Stimulated activated CD4-positive, alpha-beta T cell treated with anti-CD3 and anti-CD28 coated beads, Interleukin-2, amount 100 ng/mL, for 48 hours (primary cell): ENCODE data around the gene ZC2HC1C.
A peak's percentile ranks its signal among the peaks of the same experiment; 100 is the strongest.

Experiments used
- DNase-seq, 2 donors: peaks; one replicate each; pipeline ENCODE4 v3.0.0-alpha.2; 2020

ZC2HC1C gene, protein sequence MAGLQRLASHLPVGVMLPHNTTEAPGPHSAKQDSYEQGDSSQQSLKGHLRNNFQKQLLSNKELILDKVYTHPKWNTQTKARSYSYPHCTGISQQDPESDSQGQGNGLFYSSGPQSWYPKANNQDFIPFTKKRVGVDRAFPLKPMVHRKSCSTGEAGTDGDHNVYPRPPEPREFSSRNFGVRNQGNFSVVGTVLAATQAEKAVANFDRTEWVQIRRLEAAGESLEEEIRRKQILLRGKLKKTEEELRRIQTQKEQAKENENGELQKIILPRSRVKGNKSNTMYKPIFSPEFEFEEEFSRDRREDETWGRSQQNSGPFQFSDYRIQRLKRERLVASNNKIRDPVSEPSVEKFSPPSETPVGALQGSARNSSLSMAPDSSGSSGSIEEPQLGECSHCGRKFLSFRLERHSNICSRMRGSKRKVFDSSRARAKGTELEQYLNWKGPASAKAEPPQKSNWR

DNA sequence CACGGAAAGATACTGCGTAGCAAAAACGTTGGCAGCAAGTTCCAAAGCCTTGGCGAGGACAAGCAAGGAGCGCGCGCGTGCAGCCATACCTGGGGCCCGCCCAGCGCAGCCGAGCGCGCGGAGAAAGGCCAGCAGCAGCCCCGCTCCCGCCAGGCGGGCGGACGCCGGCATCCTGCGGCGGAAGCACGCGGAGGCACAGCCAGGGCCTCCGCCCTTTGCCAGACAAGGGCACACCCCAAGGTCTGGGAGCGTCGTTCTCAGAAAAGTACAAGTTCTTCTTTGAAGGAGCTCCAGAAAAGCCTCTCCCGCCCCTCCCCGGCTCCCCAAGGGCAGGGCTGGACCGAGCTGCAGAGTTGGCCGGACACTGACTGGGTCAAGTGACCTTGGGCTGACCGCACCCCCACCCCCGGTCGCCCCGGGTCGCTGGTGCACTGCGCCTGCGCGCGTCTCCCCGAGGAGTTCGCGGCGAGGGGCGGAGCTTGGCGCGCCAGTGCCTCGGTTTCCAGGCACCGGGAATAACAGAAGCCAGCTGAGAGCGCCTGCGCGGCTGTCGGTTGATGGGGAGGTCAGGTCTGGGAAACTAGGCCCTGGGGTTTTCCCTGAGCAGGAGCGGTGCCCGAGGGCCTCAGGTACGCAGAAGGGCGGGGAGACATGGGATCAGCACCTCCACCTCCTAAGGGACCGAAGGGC is at the start of gene ZC2HC1C:
TSS of gene ZC2HC1C (plus strand) at position 521 of the 690 bp plus-strand sequence. CDS start 933 bp downstream, outside the sequence.
- DNase-seq = peak; percentile 64 to 73

DNA sequence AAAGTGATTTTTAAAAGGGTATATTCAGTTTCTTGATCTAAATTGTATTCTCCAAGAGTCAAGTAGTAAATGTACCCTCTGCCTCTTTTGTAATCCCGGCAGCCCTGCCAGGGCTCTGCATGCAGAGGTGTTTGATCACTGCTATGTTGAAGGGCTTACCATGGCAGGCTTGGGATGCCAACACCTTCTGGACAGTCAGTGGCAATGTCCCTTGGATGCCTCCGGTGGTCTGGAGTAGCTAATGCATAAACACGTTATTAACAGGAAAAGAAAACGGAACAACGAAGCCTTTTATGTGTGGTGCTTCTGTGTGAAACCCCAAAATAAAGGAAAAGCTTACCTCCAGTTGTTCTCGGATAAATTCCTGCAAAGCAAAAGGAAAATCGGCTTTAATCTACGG is 46.8 kb upstream of the ZC2HC1C start:
- DNase-seq = no peak

DNA sequence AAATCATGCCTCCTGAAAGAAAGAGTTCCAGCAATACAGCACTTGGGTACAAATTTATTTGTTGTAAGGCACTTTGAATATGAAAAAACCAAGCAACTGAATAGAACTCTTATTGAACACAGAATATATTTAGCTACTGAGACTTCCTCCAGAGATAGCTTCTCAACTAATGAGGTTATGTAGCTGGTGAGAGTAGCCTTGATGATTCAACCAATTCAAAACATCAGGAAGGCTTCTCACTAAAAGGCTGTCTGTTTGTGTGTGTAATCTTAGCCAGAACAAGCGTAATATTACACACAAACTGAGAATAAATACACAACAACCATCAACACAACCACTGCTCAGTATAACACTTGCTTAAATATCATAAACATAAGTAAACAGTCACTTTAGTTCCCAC is 46.3 kb upstream of the ZC2HC1C start:
- DNase-seq = no peak

DNA sequence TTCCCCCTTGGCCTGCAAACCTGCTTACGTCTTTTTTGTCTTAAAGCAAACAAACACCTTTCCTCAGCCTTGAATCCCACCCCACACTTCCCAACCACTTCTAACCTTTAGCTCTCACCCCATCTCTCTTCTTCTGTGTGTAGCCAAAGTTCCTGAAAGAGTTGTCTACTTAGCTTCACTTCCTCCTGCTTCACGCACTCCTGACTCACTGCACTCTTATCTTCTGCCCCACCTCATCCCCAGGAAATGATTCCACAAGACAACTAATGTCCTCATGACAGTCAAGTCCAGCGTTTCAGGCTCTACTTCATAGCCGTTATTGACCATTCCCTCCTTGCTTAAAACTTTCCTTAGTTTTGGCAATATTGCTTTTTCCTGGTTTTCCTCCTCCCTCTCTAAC is 44.4 kb upstream of the ZC2HC1C start:
- DNase-seq = no peak

DNA sequence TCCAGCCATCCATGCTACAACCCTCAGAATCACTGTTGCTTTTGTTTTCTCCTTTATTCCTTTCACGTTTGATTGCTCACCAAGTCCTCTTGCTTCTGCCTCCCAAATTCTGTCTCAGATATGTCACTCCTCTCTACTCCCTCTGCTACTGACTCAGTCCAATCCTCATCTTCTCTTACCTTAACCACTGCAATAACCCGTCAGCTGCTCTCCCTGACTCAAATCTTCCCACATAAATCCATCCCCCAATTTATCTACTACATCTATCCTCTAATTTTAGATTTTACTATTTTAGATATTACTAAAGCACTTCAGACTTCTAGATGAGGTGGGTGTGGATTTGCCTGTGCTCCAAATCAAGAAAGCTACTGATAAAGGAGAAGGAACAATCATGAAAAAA is 43.6 kb upstream of the ZC2HC1C start:
- no peak for DNase-seq

DNA sequence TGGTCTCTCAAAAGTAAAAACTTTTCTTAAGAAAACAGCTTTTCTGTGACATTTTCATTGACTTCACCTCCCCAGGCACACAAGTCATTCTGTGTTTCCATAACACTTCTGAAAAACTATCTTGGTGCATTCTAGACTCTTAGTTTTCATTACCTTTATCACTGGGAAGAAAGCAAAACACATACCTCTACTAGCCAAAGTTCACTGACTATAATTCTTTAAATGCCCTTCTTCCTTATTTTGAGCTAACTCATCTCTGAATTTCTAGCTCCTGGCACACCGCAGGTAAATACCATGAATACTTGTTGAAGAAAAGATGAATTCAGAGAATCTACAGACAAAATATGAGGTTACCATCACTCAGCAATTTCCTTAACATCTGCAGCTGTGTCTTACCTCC is 39.3 kb upstream of the ZC2HC1C start:
- DNase-seq = no peak

DNA sequence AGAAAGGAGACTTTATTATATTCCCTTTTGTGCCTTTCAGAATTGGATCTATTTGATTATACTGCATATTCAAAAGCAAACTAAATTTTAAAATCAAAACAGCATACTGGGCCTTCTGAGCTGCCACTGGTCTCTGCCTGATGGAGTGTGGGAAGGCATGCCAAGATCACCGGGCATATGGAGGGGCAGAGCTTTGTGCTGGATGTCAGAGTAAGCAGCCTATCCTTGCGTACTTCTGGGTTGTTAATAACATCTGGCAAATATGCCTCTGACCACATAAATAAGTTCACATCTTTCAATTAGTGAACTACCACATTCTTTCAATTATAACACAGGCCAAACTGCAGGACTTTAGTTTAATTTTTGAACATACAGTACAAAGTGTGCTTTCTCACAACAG is 36.5 kb upstream of the ZC2HC1C start:
- DNase-seq = no peak

DNA sequence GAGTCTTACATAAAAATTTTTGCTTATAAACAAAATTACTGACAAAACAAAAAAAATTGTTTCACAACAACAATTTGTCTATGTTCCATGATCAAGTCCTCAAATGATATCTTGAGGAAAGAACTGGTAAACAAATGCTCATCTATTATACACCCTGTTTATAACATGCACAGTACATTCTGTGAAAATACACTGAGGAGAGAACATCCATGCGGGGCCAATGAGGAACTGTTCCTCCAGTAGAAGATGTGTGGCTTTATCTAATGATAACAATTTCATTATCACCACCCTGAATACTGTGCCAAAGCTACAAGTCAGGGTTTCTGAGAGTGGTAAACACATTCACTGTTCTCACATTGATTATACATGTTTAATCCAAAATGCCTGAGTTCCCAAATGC is 28.9 kb upstream of the ZC2HC1C start:
- no peak for DNase-seq

DNA sequence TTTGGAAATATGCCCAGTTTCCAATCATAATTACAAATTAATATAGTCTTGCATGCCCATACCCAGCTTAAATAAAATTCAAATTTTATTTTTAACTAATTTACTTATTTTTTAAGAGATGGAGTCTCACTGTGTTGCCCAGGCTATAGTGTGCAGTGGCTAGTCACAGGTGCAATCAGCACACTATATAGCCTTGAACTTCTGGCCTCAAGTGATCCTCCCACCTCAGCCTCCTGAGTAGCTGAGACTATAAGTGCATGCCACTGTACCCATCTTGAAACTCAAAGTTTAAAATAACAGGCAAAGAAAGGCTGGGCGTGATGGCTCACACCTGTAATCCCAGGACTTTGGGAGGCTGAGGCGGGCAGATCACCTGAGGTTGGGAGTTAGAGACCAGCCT is 28.5 kb upstream of the ZC2HC1C start:
- DNase-seq = no peak

DNA sequence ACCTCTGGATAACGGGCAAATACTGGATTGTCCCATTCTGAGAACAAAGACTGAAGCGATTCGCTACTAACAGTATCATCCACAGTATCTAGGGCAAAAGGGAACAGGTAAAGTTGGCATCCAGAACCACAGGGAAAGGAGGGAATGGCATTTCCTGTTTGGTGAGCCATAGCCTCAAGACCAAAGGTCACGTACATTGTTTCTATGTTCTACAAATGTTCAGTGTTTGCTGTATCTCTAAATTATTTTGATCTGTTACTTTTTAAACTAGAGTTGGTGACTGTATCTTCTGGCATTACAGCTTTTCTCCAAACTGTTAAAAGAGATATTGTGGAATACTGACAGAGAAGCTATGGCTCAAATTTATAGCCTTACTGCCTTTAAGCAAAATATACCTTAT is 27.8 kb upstream of the ZC2HC1C start:
- no peak for DNase-seq

DNA sequence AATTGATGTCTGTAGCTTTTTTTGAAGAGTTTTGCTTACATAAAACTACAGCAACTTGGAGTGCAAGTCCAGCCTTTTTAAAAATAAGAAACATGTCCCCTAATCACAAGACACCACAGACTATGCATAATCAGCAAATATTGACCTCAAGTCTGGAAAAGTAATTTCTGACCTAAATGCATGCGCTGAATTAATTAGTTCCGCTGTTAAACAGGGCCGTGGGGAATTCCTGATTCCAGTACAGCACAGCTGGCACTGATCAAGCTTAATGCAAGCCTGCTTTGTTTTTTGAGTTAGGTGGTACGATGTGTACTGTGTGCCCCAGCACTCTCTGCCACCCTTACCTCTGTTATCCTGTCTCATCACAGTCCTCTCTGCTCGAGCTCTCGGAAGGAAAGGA is 27.4 kb upstream of the ZC2HC1C start:
- no peak for DNase-seq

DNA sequence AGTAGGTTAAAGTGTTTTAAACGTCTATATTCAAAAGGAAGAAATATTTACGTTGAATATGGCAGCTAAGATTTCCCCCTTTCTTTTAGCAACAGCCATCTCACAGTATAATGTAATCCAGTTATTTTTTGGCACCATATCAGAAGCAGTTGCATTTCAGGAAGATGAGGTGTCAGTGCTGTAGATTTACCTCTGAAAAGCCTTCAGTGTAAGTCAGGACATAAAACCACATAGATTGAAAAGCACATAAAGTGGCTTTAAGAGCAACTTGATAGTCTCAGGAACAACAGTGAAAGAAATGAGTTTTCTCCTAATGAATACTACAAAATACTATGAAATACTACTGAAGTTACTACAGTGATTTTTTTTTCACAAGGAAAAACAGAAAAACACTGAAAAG is 25.1 kb upstream of the ZC2HC1C start:
- DNase-seq = no peak

DNA sequence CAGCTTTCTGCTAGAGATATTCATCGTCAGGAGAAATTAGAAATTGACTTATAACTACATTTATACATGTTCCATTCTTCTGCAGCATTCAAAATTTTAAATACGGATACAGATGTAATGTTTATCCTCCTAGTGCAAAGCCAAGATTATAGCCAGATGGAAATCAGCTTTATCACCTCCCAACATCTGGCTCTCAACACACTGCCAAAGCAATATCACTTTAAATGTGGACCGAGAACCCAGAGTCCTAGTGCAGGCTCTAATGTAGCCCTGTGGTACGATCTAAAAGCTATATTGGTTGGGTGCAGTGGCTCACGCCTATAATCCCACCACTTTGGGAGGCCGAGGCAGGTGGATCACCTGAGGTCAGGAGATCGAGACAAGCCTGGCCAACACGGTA is 24.7 kb upstream of the ZC2HC1C start:
- DNase-seq = no peak

DNA sequence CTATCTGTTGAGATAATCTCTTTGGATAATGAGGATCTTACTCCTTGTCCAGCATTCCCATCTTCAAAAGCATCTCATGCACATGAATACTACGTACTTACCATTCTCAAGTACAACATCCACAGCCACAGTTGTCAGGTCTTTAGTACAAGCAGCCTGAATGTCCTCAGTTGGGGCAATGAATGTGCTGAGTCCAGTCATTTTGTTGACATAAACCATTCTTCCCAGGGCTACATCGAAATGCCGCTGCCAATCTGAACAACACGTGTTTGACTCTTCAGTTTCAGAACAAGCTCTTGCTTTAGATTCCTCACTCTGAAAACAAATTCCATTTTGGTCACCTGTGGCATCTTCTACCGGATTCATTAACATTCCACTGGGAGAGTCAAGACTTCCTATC is 23.2 kb upstream of the ZC2HC1C start:
- no peak for DNase-seq

DNA sequence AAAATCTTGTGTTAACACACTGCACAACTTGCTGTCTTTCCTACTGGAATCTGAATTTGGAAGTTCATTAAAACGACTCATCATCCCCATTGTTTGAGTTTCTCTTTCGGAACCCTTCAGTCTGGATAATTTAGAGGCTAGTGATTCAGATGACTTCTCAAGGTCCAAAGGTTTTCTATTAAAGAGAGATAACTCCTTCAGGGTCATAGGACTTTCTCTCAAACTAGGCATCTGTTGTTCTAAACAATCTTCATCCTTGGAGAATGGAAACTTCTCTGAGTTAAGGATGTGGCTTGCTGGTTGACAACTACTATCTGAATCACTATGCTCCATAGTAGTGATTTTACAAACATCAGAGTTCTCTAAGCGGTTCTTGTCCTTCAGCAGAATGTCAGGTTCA is 22.5 kb upstream of the ZC2HC1C start:
- no peak for DNase-seq

DNA sequence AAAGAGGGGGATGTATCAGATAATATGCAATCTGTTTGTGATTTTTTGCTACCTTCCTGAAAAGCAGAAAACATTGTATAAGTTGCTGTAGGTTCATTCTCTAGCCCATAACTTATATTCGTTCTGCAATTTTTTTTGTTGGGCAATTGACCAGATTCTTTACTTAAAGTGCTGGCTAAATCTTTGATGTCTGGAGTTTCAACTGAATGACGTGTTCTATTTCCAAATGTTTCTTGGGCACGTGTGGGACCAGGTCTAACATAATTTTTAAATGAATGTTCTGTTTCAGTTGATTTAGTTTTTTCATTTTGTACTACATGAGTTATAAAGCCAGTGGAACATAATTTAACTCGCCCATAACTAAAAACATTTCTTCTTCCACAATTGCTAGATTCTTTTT is 21.9 kb upstream of the ZC2HC1C start:
- no peak for DNase-seq

DNA sequence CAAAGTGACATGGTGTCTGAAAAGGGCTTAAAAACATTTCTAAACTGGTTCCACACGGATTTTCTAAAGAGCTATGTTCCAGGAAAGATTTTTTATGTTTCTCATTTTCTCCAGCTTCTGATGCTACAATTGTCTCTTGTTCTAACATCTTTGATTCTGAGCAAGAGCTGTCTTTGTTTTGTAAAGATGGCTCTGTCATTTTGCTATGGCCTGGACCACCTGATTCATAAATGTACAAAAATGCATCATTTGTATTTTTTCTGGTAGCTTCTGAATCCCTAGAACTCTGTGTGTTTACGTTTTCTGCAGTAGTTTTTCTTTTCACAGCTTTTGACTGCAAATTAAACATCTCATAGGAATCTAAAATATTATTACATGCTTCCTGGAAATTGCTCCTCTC is 21.3 kb upstream of the ZC2HC1C start:
- DNase-seq = no peak

DNA sequence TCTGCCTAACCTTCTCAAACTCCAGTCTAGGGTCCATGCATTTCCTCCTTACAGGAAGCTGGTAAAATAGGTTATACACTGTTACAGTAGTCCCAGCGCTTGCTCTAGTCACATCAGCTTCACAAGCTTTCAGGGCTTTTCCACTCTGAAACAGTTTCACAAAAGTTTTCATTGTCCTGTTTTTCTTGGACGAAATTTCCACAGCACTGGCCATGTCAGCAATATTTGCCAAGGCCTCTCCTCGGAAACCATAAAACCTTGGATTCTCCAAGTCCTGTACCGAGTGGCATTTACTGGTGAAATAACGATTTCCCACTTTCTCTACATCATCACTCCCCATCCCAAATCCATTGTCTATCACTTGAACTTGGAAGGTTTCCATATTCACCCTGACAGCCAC is 20.3 kb upstream of the ZC2HC1C start:
- no peak for DNase-seq

DNA sequence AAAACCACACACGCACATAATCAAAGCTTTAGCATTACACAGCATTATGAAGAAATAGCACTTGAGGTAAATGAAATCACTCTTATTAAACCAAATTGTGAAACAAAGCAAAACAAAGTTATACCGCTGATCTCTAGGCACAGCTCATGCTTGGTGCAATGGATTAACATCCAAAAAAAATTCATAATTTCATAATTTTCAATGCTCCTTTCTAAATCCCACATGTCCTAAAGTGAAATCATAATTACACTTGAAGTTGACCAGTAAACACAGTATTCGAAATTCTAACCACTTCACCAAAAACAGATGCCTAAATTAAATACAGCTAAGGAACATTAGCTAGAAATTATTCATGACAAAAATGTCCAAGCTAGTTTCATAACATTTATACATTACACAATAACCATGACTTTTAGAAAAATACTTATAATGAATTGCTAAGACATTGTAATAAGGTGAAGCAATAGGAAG is 19.7 kb upstream of the ZC2HC1C start:
- DNase-seq = no peak

DNA sequence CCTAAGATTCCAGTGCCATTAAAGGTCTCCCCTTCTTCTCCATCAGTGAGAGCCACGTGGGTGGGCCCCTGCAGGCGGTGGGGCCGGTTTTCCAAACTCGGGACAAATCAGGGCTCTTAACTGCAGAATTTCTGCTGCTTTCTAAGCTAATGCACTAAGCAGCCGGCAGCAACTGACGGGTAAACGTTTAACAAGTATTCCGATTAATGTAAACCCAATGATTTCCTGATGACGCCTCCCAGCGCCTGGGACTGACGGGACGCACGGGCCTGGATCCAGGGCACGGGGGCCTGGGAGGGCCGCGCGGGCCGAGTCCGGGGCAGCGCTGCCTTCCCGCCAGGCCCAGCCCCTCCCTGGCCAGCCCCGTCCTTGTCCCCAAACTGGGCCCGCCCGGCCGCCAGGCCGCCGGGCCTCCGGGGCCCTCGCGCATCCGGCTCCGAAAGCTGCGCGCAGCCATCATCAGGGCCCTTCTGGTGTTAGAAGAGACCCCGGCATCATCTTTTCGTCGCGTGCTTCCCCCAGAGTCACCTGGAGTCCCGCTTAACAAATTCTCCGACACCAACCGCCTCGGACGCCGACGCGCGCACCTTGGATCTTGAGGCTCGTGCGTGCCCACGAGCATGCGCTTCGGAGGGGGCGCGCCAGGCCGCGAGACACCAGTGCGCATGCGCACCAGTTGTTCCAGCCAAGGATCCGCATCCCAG is 18.4 kb upstream of the ZC2HC1C start, which contains the start of gene MLH3:
TSS of gene MLH3 (minus strand) at position 616 of the 704 bp plus-strand sequence. CDS start 1,812 bp downstream, outside the sequence.
- DNase-seq = peak; percentile 70 to 73

DNA sequence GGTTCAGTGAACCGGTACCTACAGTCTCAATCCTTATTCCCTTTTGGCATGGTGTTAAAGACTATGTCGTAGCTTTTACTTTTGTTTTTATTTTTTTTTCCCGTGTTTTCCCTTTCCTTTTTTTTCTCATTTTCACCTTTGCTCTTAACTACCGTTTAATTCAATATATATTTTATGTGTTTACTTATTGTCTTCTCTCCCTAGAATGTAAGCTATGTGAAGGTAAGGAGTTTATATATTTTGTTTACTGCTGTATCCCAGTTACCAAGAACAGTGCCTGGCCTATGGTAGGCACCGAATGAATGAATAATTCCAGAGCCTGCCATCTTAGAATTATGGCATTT is 17.9 kb upstream of the ZC2HC1C start:
- no peak for DNase-seq

DNA sequence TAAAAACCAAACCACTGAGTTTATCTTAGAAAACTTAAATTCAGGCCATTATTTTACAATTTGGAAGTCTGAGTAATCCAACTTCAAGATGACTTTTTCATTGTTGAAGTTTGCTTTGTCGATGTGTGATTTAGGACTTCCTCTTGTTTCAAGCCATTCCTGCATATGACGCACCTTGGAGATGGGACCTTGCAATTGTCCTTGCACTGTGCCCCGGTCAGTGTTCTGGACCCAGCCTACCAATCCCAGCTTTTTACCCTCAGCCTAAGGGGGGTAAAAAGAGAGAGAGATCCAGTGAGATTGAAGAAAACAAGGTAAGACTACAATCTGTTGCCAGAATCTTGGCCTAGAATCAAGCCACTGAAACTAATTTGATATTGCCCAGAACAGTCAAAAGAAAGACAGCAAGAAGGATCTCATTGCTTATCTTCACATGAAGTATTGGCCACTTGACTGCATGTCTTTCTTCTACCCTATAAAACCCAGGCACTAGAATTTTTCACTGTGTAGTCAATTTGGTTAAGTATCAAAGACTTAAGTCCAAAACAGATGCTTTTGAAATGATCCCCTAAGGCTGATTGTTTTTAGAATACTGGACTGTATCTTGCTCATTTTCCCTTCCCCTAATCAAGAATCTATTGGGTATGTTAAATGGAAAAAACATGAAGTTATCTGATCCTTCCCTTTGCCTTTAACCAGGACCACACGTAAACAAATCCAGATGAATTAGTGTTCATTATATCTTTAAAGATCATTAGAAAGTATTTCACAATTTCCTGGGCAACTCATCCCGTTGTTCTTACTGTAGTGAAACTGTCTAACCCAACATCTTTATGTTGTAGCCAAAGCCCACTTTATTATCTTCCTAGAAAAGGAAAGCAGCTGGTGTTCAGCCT is 15.8 kb upstream of the ZC2HC1C start:
- DNase-seq = no peak

DNA sequence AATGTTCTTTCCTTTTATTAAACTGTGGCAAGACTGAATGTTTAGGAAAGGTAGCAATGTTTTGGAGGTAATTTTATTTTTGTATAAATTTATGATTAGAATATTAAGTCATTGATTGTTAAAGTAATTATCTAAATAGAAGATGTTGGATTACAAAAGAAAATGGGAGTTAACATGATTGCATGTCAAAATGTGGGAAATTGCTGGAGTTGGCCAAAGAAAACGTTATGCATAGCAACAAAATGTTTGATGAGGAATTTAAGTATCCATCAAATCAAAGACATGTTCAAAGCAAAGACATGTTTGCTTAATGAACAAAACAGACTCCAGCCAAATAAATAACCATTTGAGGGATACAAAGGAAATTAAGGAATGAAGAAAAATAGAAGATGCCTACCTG is 15.0 kb upstream of the ZC2HC1C start:
- DNase-seq = no peak
